ENCODE results near the gene PEX10.

Gene PEX10

DNA sequence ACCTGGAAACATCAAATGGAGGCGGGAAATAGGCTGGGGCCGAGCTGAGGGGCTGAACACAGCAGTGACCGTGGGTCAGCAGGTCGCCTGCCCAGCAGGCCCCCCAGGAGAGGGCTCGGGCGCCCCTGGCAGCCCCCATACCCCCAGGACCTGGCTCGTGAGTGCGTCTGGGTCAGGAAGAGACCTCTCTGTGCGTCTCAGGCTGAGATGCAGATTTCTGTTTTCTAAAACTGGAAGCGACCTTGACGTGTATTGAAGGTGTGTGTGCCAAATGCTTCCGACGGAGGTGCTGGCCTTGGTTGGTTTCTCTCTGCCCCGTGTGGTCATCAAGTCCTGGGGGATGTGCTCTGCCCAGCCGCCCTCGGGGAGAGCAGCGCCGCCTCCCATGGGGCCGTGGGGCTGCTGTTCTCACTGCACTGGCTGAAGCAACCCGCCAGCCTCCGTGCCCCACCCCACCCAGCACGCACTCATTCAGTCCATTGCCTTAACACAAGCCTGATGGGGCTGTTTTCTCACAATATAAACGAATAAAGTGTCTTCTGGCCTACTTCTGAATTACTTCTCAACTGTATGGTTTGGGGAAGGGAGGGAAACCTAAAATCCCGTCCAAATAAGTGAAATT, 7.4 kb downstream of the PEX10 start:
- no peak for DNase-seq (ENCODE audit: low read depth, low spot score)

DNA sequence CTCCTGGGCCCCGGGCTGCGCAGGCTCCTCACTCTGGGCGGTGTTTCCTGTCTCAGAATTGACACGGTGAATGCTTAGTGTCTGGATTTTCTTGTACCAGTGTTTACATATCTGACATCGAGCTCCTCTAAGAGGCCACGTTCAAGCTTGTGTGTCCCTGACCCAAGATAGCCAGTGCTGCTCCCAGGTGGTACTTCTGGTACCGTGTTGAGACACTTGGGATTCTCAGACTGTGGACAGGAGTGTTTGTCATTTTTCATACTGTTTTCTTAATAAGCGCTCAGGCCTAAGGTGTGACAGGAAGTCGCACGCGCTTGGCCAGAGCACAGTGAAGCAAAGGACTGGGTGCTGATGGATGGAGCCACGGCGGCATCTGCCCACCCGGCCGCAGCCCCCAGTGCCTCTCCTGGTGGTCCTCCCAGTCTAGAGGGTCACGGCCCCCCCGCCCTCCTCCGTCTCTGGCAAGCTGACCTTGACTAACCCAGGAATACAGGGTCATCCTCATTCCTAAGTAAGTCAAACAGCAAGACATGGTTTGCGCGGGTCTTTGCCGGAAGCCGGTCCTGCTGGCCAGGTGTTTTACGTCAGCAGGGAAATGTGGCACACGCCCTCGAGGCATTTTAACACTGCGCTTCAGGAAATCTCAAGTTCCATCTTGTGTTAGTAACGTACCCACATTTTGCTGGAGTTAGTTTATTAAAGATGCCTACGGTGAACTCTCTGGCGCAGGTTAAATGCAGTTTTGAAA, 8.0 kb downstream of the PEX10 start:
- no peak for DNase-seq (ENCODE audit: low read depth, low spot score)

DNA sequence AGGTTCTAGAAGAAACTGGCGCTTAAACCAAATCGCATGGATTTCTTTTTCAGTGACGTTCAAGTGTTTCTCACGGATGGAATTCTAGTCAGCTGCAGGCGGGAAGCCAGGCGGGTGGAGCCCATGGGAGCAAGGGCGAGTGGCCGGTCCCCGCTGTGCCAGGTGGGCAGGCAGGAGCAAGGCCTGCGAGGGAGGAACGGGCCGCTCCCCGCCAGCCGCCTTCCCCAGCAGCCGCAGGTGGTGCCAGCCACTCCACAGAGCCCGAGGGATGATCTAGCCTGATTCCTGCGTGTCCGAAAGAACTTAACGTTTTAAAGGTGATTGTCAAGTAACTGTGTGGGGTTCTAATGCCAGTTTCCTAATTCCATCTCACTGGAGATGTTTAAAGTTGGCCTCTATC, 9.1 kb downstream of the PEX10 start:
- DNase-seq (ENCODE audit: low read depth, low spot score), result no peak

DNA sequence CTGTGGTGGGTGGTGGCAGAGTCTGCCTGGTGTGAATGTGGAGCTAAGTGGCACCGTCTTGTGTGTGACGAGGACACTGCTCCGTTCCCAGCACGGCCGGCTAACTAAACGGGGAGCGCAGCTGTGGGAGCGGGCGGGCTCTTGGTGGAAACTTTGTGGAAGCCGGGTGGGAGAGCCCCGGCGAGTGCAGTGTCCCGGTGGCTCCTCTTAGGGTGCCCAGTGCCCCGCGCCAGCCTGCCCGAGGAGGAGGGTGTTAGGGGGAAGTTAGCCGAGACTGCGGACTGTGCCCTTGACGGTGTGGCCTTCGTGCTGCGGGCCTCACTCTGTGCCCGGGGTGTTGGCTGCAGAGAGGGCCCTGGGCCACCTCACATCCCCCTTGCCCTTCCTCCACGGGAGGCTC, 9.9 kb downstream of the PEX10 start:
- DNase-seq (ENCODE audit: low read depth, low spot score), result no peak

DNA sequence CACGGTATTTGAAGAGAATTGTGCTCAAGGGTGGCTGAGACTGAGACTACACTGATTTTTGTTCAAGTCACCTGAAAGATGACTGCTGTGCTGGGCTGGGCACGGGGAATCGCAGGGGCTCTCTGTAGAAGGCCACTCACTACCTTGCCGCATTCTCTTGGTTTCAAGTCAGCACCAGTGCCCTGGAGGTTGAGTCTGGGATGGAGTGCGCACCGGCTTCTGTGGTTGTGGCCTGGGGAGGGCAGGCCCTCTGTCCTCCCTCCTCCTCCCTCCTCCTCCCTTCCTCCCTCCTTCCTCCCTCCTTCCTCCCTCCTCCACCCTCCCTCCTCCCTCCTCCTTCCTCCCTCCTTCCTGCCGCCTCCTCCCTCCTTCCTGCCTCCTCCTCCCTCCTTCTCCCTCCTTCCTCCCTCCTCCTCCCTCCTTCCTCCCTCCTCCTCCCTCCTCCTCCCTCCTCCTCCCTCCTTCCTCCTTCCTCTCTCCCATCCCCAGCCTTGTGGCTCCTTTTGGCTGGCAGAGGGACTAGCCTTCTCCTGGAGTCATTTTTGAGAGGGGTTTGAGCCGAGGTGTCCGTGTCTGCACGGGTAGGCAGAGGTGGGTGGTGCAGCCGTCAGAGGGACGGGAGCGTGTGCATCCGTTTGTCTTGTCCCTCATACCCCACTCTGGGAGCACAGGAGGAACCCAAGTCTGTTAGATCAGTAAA, 11.3 kb downstream of the PEX10 start:
- no peak for DNase-seq (ENCODE audit: low read depth, low spot score)

DNA sequence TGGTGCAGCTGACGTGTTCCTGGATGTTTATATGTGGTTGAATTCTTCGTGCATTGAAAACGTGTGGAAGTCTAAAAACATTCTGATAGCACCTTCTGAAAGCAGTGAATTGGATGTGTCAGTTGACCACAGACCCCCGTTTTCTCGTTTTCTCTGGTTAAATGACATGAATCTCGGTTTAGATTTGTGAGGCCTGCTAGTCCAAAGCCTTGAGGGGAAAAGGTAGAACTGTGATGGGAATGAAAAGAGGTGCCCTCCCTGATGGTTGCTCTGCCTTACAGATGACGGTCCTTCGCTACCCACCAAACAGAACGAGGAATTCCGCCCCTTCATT, 11.8 kb downstream of the PEX10 start:
- no peak for DNase-seq (ENCODE audit: low read depth, low spot score)

DNA sequence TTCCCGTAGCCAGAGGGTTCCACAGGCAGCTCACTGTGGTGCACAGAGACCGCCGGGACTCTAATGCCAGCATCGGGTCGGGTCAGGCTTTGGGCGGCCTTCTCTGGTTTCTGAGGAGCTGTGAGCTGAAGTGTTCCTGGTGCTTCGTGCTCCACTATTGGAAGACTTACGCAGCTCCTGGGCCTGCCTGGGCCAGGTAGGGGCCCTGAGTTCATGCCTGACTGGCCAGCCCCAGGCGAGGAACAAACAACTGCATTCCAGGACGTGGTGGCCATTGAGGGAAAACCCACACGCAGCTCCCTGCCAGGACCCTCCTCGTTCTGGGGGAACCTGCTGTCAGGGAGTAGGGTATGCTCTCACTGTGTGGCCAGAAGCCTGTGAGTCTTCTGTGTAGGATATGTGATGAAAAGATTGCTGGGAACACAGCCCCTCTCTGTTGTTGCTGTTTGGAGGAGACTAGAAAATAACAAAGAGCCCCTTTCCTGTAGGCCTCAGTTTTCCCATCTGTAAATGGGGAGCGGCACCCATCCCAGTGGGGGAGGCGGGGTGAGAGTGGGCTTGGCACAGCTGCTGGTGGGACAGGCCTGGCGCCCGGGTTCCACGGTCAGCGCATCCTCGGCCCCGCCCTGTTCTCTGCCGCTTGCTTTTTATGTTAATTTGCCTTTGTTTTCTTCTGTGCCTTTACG, 12.3 kb downstream of the PEX10 start:
- no peak for DNase-seq (ENCODE audit: low read depth, low spot score)

DNA sequence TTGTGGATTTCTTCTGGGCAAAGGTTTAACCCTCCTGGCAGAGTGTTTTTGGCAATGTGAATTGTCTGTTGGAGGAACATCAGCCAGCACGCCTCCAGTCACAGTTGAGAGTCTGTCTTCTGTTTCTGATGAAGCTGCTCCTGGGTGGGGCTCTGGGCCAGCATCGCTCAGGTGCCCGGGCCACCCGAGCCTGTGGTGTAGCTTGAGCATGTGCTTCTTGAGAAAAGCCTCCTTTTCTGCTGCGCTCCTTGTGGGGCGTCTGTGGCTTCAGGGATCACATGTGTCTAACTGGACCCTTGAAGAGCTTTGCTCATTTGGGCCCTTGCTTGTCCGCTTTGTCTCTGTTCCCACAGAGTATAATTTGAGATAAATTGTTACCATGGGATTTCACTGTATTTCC, 13.5 kb downstream of the PEX10 start:
- no peak for DNase-seq (ENCODE audit: low read depth, low spot score)

DNA sequence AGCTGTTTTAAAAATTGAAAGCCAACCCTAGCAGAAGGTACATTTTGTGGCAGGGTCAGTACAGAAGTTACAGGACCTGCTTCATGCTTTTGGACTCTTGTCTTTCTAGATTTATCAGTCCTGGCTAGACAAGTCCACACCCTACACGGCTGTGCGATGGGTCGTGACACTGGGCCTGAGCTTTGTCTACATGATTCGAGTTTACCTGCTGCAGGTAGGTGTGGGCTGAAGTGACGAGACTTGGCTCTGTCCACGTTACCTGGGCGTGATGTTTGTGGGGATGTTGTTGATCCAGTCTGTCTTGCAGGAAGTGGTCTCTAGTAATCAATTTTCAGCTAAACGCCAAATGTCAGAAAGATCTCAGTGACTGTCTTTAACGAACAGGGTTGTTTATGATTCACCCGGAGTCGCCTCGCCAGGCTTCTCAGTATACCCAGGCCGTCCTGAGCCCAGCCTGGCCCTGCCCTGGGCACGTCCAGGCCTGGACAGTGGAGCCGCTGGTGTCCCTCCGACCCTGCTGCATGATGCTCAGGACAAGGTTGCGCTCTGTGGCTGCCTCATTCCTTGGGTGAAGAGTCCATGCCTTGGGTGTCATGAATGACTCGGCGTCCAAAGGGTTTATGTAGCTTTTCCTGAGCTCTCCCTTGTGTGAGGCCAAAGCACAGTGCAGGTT, 15.2 kb downstream of the PEX10 start:
- DNase-seq (ENCODE audit: low read depth, low spot score), result no peak

DNA sequence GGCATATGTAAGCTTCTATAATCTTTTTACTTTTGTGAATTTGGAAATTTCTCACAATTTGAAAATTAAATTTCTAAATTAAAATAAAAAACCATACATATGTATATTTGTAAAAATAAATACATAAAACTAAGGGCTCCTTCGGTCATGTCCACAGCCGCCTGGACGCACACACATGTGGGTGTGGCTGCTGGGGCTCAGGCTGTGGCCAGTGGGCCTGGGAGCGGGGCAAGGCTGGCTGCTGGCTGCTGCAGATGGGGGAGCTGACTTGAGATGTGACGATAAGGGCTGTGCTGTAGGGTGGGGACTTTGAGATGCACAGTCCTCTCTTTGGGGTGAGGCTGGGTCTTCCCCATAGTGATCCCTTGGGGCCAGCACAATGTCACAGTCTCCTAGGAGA, 15.9 kb downstream of the PEX10 start:
- no peak for DNase-seq (ENCODE audit: low read depth, low spot score)

DNA sequence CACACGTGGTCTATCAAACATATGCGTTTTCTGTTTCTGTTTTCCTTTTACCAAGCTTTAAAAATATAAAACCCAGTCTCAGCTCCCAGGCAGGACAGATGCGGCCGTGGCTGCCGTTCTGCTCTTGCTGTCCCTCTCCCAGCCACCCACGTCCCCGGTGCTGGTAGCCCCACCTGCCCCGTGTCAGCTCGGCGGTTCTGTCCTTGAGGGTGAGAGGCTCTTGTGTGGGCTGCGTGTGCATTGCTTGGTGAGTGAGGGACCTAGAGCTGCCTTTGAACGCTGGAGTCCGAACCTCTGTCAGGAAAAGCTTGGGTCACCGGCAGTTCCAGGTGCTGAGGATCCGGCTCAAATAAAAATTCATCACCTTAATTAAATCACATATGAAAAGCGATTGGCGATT, 16.3 kb downstream of the PEX10 start:
- no peak for DNase-seq (ENCODE audit: low read depth, low spot score)

DNA sequence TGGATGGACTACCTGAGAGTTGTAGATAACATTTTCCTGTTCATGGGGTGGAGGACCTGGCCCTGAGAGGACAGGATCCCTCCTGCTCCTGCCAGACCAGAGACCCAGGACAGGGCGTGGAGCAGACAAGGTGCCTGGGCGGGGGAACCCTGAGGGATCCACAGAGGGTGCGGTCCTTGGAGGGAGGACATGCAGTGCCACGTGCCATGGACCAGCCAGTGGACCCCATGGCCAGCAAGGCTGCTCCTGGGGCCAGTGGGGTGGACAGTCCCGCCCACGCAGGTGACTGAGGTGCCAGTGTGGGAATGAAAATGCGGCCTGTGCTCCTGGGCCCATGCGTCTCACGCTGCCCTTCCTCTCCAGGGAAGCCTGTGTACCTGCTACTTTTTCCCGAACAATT, 17.1 kb downstream of the PEX10 start:
- no peak for DNase-seq (ENCODE audit: low read depth, low spot score)

DNA sequence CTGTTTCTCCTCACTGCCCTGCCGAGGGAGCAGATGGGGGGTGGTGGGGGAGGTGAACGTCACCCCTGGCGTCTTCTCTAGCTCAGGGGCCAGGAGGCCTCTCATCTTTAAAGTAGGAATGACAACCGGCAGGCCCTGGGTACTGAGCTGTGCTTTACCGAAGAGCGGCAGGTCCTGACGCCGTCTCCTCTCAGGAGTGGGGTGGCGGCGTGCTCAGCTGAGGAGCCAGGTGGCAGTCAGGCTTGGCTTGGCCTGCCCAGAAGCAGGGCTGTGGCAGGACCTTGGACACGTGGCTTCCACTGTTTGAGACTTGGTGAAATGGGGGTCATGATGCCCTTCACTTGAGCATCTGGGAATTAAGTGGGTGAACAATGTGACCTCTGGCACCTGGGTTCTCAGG, 17.6 kb downstream of the PEX10 start:
- no peak for DNase-seq (ENCODE audit: low read depth, low spot score)

DNA sequence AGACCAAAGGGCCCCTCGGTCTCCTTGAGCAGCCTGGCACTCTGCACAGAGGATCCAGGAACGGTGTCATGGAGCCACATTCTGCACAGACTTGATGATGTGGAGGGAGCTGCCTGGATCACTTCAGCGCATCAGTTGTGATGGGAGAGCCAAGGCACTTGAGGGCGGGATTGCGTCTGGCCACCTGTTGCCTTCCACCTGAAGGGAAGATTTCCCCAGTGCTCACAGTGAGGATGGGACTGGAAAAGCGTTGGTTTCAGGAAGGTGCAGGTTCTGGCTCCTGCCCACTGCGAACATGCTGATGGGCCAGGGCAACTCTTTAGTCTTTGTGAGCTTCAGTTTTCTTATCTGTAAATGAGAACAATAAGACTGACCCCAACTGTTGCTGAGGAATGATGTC, 18.1 kb downstream of the PEX10 start:
- DNase-seq (ENCODE audit: low read depth, low spot score), result no peak

DNA sequence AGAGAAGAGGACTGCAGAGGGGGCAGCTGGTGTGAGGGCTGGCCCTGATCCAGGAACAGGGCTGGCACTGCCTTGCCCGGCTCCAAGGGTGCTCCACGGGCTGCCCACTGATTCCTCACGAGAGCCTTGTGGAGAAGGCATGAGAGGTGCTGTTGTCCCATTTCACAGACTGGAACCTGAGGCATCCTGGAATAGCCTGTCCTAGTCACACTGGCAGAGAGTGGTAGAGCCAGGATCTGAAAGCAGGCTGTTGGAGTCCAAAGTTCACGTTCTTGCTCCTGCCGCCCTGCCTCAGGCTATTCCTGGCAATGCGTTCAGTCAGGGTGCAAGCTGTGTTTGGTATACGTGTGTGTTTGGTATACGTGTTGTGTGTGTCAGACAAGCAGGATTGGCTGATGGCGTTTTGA, 18.9 kb downstream of the PEX10 start:
- DNase-seq (ENCODE audit: low read depth, low spot score), result no peak

DNA sequence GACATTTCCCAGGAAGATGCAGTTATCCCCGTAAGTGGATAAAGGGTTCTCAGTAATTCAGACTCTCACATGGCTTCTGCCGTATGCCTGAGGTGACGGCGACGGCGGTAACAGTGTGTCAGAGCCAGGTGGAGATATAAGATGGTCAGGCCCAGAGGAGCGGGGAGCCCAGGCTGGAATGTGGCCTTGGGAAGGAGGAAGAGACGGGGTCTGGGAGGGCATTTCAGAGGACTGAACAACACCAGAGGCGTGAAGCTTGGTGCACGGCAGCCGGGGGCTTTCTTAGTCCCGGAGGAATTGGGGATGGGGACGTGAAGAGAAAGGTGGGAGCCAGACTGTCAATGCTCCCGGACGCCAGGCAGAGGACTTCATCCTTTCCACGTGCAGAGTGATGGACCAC, 19.7 kb downstream of the PEX10 start:
- no peak for DNase-seq (ENCODE audit: low read depth, low spot score)

DNA sequence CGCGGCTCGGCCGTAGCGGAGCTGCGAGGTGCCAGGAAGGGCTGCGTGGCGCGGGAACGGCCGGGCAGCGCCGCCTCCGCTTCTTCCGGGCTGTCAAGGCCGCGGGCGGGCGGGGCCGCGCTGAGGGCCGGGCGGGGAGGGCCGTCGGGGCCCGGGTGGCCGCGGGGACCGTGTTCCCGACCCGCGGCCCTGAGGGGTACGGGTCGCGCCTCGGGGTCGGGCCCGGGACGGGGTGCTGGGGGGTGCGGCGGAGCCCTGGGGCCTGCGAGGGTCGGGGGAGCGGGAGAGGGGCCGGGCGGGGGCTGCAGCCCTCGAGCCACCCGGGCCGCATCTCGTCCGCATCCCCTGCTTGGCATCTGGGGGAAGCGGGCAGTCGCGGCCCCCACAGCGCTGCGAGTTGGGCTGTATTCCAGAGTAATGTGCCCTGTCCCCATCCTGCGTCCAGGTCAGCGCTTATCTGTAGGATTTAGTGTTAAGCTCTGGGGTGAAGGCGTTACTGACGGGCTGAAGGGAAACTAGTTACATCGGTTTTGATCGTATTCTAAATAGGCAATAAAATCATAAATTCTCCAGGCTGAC, 20.3 kb downstream of the PEX10 start:
- DNase-seq (ENCODE audit: low read depth, low spot score), result no peak

DNA sequence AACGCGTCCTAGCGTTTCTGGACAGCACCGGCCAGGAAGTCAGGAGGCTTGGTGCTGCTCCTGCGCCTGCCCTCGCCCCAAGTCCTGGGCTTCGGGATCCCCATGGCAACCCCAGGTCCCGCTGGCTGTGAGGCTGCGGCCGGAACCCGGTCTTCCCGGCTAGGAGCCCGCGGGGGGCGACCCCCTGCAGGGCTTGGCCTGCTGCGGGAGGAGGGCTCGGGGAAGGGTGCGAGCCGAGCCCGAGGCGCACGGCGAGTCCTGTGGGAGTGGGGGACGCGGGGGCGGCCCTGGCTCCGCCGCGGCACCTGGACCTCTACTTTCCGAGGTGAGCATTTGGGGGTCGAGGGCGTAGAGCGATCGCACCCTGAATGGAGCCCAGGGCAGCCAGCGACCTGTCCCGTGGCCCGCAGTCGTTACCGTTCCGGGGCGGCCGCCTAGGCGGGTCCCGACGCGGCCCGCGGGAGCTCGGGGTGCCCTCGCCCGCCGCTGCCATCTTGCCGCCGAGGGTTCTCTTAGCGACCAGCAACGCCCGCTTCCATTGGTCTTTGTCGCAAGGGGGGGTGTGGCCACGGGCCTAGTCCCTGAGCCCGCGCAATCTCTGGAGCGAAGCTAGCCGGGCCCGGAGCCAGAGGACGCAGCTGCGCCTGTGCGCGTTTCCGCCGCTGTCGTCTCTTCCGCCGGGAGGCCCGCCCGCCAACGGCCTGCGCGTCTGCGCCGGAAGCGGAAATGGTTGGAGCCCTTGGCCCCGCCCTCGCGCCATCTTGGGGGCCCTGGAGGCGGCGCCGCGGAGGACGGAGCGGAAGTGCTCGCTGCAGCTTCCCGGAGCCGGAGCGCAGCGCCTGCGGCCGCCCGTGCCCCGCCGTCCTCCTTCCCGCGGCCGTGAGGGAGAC, 21.1 kb downstream of the PEX10 start, which contains the start of the genes MORN1 and RER1:
TSS of gene MORN1 (minus strand) at position 514 of the 890 bp plus-strand sequence. CDS start at position 493, 21 bp downstream.
TSS of gene RER1 (plus strand) at position 801 of the 890 bp plus-strand sequence. CDS start 3,950 bp downstream, outside the sequence.
- peak; percentile 87 for DNase-seq (ENCODE audit: low read depth, low spot score)

DNA sequence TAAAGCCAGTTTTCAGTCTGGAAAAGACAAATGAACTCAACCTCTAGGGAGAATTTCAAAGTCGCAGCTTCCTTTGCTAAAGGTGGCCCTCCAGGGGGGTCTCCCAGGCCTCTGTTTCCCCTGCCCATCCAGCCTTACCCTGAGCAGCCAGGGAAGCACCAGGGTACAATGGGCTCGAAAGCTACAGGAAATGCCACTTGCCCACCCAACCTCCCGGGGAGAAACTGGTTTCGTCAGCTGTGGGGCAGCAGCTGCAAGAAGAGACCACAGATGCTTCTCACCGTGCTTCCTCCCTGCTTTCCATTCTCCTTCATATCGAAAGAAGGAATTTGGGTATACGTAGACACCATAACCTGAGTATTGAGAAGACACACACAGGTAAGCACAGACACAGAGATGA, 22.7 kb downstream of the PEX10 start:
- no peak for DNase-seq (ENCODE audit: low read depth, low spot score)

Measured in iPS DF 19.7 (cell line).